Measurements from ENCODE around the gene ANAPC15. TPM values are rescaled to one million over a fixed set of nuclear protein-coding genes. Genes with fewer than 3 reads are reported as not detected.

ANAPC15 gene
- total and polyA plus RNA-seq, 9 of the 15 experiments (the other 6 are each of a cell fraction or from before 2014, with no cell fraction given): 53.0 to 254 (median 75.7) TPM

- no peak for TF ChIP-seq MGA (IDR thresholded peaks at IDR 0.05)
These were observed 28.2 kb upstream of the ANAPC15 start (continued) for GRCh38 chr11:72140661-72141060.
